Activated T-cell treated with anti-CD3 and anti-CD28 coated beads, Interleukin-2, amount 50 U/mL, for 4 hours (primary cell): ENCODE measurements around the gene ZNF260. TPM values are rescaled to one million over a fixed set of nuclear protein-coding genes. Genes with fewer than 3 reads are reported as not detected.

Experiments used
- total RNA-seq, 3 donors: library from RNA; stranded (reverse); gene quantifications; one replicate each; pipeline ENCODE4 v1.2.1, GENCODE V29; 2021

Gene ZNF260
- total RNA-seq, 3 donors from 2014 or later: 2.6 to 7.1 (median 5.1) TPM

Other genes starting within 250 kb of the ZNF260 start
- 1 to 10 TPM in 1 of 3 donors, under 1 TPM in 2; 0.73 to 1.1 (median 0.82) TPM for gene ZFP14, start 149.1 kb downstream of the ZNF260 start, total RNA-seq
- 1 to 10 TPM; 3.2 to 3.9 (median 3.3) TPM for gene ZFP82, start 109.6 kb downstream of the ZNF260 start, total RNA-seq
- 1 to 10 TPM; 5.8 to 9.0 (median 7.4) TPM for gene ZNF566, start 38.7 kb downstream of the ZNF260 start, total RNA-seq
- gene ZNF529, start 45.0 kb upstream of the ZNF260 start, total RNA-seq: 1 to 10 TPM; 8.9 to 9.9 (median 9.9) TPM
- gene ZNF382, start 77.0 kb upstream of the ZNF260 start, total RNA-seq: 1 to 10 TPM; 6.2 to 9.7 (median 6.5) TPM
- gene ZNF461, start 138.6 kb upstream of the ZNF260 start, total RNA-seq: 1 to 10 TPM; 4.4 to 5.1 (median 4.7) TPM
- gene ZNF567, start 159.3 kb upstream of the ZNF260 start, total RNA-seq: 1 to 10 TPM; 5.3 to 6.9 (median 5.6) TPM
- 1 to 10 TPM; 2.5 to 4.1 (median 3.5) TPM for gene ZNF850, start 244.5 kb upstream of the ZNF260 start, total RNA-seq